KOPT-K1 (cell line): ENCODE measurements around the gene TXNDC9.
"Not testable (repeated sequence)": the region's sequence is repeated elsewhere in the genome, so short reads cannot be mapped to it uniquely, and the experiment has no call there.

Experiments
- H3K27ac ChIP-seq: fragments of 200-600 bp; sonication (generic); 2 replicates; pipeline ENCODE4 v1.5.1; 2016; ENCODE audit warnings: antibody characterized with exemption, mild to moderate bottlenecking, low read depth, low read length; ENCODE audit not compliant: poor library complexity, severe bottlenecking
- H3K36me3 ChIP-seq: fragments of 200-600 bp; sonication (generic); 2 replicates; pipeline ENCODE4 v1.5.1; 2017; ENCODE audit warnings: antibody characterized with exemption, mild to moderate bottlenecking, low read length, moderate library complexity; ENCODE audit not compliant: insufficient read depth
- H3K9me3 ChIP-seq: fragments of 200-600 bp; sonication (generic); 2 replicates; pipeline ENCODE4 v1.5.1; 2017; ENCODE audit warnings: antibody characterized with exemption, low read length, mild to moderate bottlenecking; ENCODE audit not compliant: insufficient read depth, poor library complexity, severe bottlenecking

The TXNDC9 gene

DNA sequence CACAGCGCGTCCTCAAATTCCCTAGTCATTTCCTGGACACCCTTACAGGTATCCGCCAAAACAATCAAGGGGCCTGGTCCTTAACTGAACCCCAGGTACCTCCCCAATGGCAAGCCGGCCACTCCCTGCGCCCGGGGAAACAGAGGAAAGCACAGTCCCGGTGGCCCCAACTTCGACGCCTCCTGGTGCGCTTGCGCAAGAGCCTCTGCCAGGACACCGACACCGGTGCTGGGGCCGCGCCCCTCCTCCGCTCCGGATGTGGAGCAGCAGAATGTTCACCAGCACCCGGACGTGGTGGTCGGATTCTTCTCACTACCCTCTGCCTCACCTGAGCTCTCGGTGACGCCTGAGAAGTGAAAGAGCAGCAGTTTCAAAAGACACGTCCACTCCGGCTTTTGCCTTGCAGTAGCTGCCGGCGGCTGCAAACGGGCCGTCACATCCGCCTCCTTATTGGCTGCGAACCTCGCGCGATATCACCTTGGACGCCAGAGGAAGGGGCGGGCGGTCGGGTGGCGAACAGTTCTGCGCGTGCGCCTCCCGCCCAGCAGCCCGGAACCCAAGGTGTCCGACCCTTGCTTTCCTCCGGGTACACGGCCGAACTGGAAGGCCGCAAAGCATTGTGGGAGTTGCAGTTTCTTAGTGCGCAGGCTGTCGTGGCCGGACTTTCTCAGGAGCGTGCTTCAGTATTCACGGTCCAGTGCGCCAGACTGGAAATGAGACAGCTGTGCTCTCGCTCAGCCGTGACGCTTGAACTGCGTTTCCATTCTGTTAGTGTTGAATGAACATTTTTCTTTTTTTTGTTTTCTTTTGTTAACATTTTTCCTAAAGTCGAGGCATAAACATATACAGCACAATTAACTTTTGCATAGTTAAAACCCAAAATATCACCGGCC lies at the start of gene TXNDC9:
Gene TXNDC9 (minus strand): TSS at position 423 of the 893 bp plus-strand sequence. CDS start 3,123 bp downstream, outside the sequence.
- H3K36me3 ChIP-seq = peaks cover 22% of the 10 kb centered on the region
- peak within 1 kb of the TSS; percentile 85 for H3K27ac ChIP-seq
- H3K9me3 ChIP-seq = no peaks in the 10 kb centered on the region

GRCh38 chr2:99382143-99382542 lies 46.0 kb upstream of the TXNDC9 start:
- peaks cover 100% of the 10 kb centered on the region for H3K36me3 ChIP-seq
- H3K9me3 ChIP-seq = no peaks in the 10 kb centered on the region

GRCh38 chr2:99380376-99381010 lies 44.4 kb upstream of the TXNDC9 start:
- peaks cover 100% of the 10 kb centered on the region for H3K36me3 ChIP-seq
- no peak overlapping the region for H3K27ac ChIP-seq
- H3K9me3 ChIP-seq = no peaks in the 10 kb centered on the region

More at GRCh38 chr2:99382143-99382542, 46.0 kb upstream of the TXNDC9 start:
- H3K27ac ChIP-seq = no peak overlapping the region

GRCh38 chr2:99377879-99378278 lies 41.7 kb upstream of the TXNDC9 start:
- peaks cover 12% of the 10 kb centered on the region for H3K9me3 ChIP-seq
- H3K27ac ChIP-seq = no peak overlapping the region
- H3K36me3 ChIP-seq = peaks cover 100% of the 10 kb centered on the region

DNA sequence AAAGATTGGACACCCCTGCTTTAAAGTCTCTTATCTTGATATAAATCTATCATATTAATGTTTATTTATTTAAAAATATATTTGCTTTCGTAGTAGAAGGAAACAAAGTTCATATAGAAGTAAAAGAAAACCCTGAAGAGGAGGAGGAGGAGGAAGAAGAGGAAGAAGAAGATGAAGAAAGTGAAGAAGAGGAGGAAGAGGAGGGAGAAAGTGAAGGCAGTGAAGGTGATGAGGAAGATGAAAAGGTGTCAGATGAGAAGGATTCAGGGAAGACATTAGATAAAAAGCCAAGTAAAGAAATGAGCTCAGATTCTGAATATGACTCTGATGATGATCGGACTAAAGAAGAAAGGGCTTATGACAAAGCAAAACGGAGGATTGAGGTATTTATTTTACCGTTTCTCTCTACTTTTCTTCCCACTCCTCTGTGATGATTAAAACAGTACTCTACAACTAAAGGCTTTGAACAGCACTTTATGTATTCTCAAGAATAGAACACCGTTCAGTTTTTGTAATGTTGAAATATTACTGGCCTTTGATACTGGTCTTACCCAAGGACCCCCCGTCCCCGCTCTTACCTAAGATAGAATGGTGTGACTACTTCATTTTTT lies 40.2 kb upstream of the TXNDC9 start:
- H3K9me3 ChIP-seq = peaks cover 12% of the 10 kb centered on the region
- H3K36me3 ChIP-seq = peaks cover 100% of the 10 kb centered on the region
- no peak overlapping the region for H3K27ac ChIP-seq

- H3K36me3 ChIP-seq = peaks cover 97% of the 10 kb centered on the region
- no peak overlapping the region for H3K27ac ChIP-seq
- H3K9me3 ChIP-seq = peaks cover 12% of the 10 kb centered on the region
Observed at GRCh38 chr2:99374747-99375146, 38.6 kb upstream of the TXNDC9 start.

GRCh38 chr2:99373144-99373543 lies 37.0 kb upstream of the TXNDC9 start:
- Histone ChIP-seq H3K9me3 (peaks cover 12% of the 10 kb centered on the region), H3K27ac (no peak overlapping the region), H3K36me3 (peaks cover 97% of the 10 kb centered on the region)

GRCh38 chr2:99368854-99369253 lies 32.7 kb upstream of the TXNDC9 start:
- not testable (repeated sequence) for H3K27ac ChIP-seq, H3K9me3 ChIP-seq
- peaks cover 97% of the 10 kb centered on the region for H3K36me3 ChIP-seq

GRCh38 chr2:99365661-99366060 lies 29.5 kb upstream of the TXNDC9 start:
- peaks cover 100% of the 10 kb centered on the region for H3K36me3 ChIP-seq
- H3K27ac ChIP-seq = no peak overlapping the region
- H3K9me3 ChIP-seq = no peaks in the 10 kb centered on the region

- Histone ChIP-seq H3K36me3 (peaks cover 20% of the 10 kb centered on the region), H3K27ac (no peak overlapping the region), H3K9me3 (no peaks in the 10 kb centered on the region)
Observed at GRCh38 chr2:99356853-99357252, 20.7 kb upstream of the TXNDC9 start.

DNA sequence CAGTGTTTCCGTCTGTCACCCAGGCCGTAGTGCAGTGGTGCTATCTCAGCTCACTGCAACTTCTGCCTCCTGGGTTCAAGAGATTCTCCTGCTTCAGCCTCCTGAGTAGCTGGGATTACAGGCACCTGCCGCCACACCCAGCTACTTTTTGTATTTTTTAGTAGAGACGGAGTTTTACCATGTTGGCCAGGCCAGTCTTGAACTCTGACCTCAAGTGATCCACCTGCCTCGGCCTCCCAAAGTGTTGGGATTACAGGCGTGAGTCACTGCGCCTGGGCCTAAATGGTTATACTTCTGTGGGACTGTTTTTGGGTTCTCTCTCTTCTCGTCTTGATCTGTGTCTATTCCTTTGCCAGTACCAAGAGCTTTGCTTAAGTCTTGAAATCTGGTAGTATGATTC lies 18.7 kb upstream of the TXNDC9 start:
- H3K9me3 ChIP-seq, H3K27ac ChIP-seq, H3K36me3 ChIP-seq: not testable (repeated sequence)

DNA sequence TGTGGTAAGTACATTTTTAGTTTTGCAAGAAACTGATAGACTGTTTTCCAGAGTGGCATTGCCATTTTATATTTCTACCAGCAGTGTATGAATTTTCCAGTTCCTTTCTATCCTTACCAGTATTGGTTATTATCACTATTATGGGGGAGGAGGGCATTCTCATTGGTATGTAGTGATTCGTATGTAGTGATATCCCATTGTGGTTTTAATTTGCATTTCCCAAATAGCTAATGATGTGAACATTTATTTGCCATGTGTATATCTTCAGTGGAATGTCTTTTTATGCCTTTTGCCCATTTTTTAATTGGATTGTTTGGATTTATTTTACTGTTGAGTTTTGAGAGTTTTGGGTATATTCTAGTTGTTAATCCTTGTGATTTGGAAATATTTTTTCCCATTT lies 17.9 kb upstream of the TXNDC9 start:
- Histone ChIP-seq H3K36me3 (no peaks in the 10 kb centered on the region), H3K27ac (no peak overlapping the region), H3K9me3 (no peaks in the 10 kb centered on the region)

DNA sequence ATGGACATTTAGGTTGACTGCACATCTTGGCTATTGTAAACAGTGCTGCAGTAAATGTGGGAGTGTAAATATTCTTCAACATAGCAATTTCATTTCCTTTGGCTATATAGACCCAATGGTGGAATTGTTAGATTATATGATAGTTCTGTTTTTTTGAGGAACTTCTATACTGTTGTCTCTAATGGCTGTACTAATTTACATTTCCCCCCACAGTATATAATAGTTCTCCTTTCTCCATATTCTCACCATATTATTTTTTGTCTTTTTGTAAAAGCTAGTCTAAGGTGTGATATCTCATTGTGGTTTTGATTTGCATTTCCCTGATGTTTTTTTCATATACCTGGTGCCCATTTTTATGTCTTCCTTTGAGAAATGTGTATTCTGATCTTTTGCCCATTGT lies 14.1 kb upstream of the TXNDC9 start:
- Histone ChIP-seq H3K9me3 (no peaks in the 10 kb centered on the region), H3K27ac (no peak overlapping the region), H3K36me3 (no peaks in the 10 kb centered on the region)

DNA sequence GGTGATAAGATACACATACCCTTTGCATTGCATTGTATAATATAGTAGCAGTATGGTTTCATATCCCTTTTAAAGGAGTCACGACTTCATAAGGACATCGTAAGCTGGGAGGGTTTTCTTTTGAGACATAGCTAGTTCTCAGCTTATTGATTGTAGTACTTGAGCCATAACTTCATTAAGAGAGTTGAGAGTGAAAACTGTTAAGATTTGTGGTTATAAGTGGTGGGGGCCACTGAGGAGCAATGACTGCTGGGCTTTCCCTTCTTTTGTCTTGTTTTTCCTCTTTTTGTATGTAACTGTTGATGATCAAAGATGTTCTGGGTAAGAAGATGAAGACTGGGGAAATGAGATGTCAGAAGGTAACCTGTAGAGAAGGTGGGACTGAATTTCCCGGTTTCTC lies 12.0 kb upstream of the TXNDC9 start:
- H3K36me3 ChIP-seq = no peaks in the 10 kb centered on the region
- H3K27ac ChIP-seq = no peak overlapping the region
- H3K9me3 ChIP-seq = no peaks in the 10 kb centered on the region

GRCh38 chr2:99346218-99346617 lies 10.1 kb upstream of the TXNDC9 start:
- Histone ChIP-seq H3K27ac (no peak overlapping the region), H3K9me3 (no peaks in the 10 kb centered on the region), H3K36me3 (no peaks in the 10 kb centered on the region)
